Measurements from ENCODE around the gene CDT1. TPM values are rescaled to one million over a fixed set of nuclear protein-coding genes. Genes with fewer than 3 reads are reported as not detected.

The CDT1 gene
- total and polyA plus RNA-seq, 10 of the 15 experiments (the other 5 are each of a cell fraction or from before 2014, with no cell fraction given): 0.50 to 87.6 (median 8.8) TPM

- WGBS (ENCODE audit: insufficient coverage, insufficient replicate concordance, low lambda C conversion rate, missing lambda C conversion rate): 62% methylated on average over 38 of the region's 39 CpGs
- POLR2A ChIA-PET: no interaction called here
- no peaks in the 10 kb centered on the region for H3K4me1 ChIP-seq (ENCODE audit: control insufficient read depth, insufficient read depth, low read length)
- no peak overlapping the region for H3K9ac ChIP-seq (ENCODE audit: control insufficient read depth, insufficient read depth, low read length)
- H3K4me3 ChIP-seq: no peak overlapping the region
- H2AFZ ChIP-seq (ENCODE audit: control insufficient read depth, low read depth, low read length): no peak overlapping the region
- intact Hi-C loops (cut with micrococcal nuclease; ENCODE audit: unreplicated experiment) (no loop called here), in situ Hi-C loops (cut with MboI) (no loop called here)
- H3K9me3 ChIP-seq (replicated peaks; ENCODE audit: control insufficient read depth, insufficient read depth, low read length): no peaks in the 10 kb centered on the region
- no peak overlapping the region for H3K27ac ChIP-seq (ENCODE audit: control insufficient read depth, insufficient read depth)
- no TSS peak for BruUV-seq (replicated peaks)
- no peaks in the 10 kb centered on the region for H3K27me3 ChIP-seq (replicated peaks in 1 of 2; ENCODE audit: control insufficient read depth in 2 of 2, insufficient read depth in 2 of 2, low read length in 1 of 2)
- CTCF ChIA-PET: no interaction called here
- H3K4me2 ChIP-seq (ENCODE audit: control insufficient read depth, insufficient read depth): no peak overlapping the region
- no peaks in the 10 kb centered on the region for H3K79me2 ChIP-seq (ENCODE audit: control insufficient read depth, insufficient read depth, low read length)
- no peak for DNase-seq (ENCODE audit: low read depth, low spot score)
- H4K20me1 ChIP-seq (ENCODE audit: control insufficient read depth, insufficient read depth): no peaks in the 10 kb centered on the region
- peak; percentile 25; the same call in 1 of the 3 replicates for ATAC-seq
- RAD21 ChIA-PET (ENCODE audit: unreplicated experiment): no interaction called here
- FAIRE-seq: no peak
- TF ChIP-seq CTCF (IDR thresholded peaks at IDR 0.05 in 2 of 3, conservative IDR thresholded peaks at IDR 0.05 in 1 of 3; ENCODE audit: control insufficient read depth in 2 of 3, extremely low read depth in 1 of 3, insufficient read depth in 1 of 3, low read depth in 3 of 3, low read length in 3 of 3) (peak in 1 of 3 experiments; percentile 22; a peak in 1 of 6 replicates), CREB1 (IDR thresholded peaks at IDR 0.05; ENCODE audit: low read depth) (no peak)
- H3K36me3 ChIP-seq (ENCODE audit: control insufficient read depth in 2 of 2, insufficient read depth in 2 of 2, low read length in 1 of 2): no peaks in the 10 kb centered on the region; a peak in 1 of 4 replicates
- SMC1A ChIA-PET (ENCODE audit: uncharacterized antibody, unreplicated experiment): no interaction called here
These were observed 35.5 kb downstream of the CDT1 start for GRCh38 chr16:88839026-88839529.

GRCh38 chr16:88839745-88840599, 36.4 kb downstream of the CDT1 start:
- Histone ChIP-seq H3K4me2 (ENCODE audit: control insufficient read depth, insufficient read depth) (no peak overlapping the region), H3K27ac (ENCODE audit: control insufficient read depth, insufficient read depth) (no peak overlapping the region), H3K27me3 (replicated peaks in 1 of 2; ENCODE audit: control insufficient read depth in 2 of 2, insufficient read depth in 2 of 2, low read length in 1 of 2) (no peaks in the 10 kb centered on the region), H3K36me3 (ENCODE audit: control insufficient read depth in 2 of 2, insufficient read depth in 2 of 2, low read length in 1 of 2) (no peaks in the 10 kb centered on the region; a peak in 1 of 4 replicates), H3K9ac (ENCODE audit: control insufficient read depth, insufficient read depth, low read length) (no peak overlapping the region), H2AFZ (ENCODE audit: control insufficient read depth, low read depth, low read length) (no peak overlapping the region), H3K4me1 (ENCODE audit: control insufficient read depth, insufficient read depth, low read length) (no peaks in the 10 kb centered on the region), H3K4me3 (no peak overlapping the region), H3K9me3 (replicated peaks; ENCODE audit: control insufficient read depth, insufficient read depth, low read length) (no peaks in the 10 kb centered on the region), H4K20me1 (ENCODE audit: control insufficient read depth, insufficient read depth) (no peaks in the 10 kb centered on the region), H3K79me2 (ENCODE audit: control insufficient read depth, insufficient read depth, low read length) (no peaks in the 10 kb centered on the region)
- ChIA-PET CTCF (no interaction called here), RAD21 (ENCODE audit: unreplicated experiment) (no interaction called here), POLR2A (no interaction called here), SMC1A (ENCODE audit: uncharacterized antibody, unreplicated experiment) (interaction anchor here (1.1 kb wide), 1 partner anchor 18 kb away, joined by 3 read pairs; no protein-coding TSS in a partner anchor)
- BruUV-seq (replicated peaks): no TSS peak
- intact Hi-C loops (cut with micrococcal nuclease; ENCODE audit: unreplicated experiment) (no loop called here), in situ Hi-C loops (cut with MboI) (no loop called here)
- WGBS (ENCODE audit: insufficient coverage, insufficient replicate concordance, low lambda C conversion rate, missing lambda C conversion rate): 80% methylated on average over 22 of the region's 24 CpGs
- ATAC-seq: no peak
- TF ChIP-seq CHD1 (IDR thresholded peaks at IDR 0.05; ENCODE audit: low read depth, low read length) (no peak), CREB1 (IDR thresholded peaks at IDR 0.05; ENCODE audit: low read depth) (no peak), CHD2 (IDR thresholded peaks at IDR 0.05; ENCODE audit: borderline replicate concordance, low read depth, low read length) (no peak), FOS (IDR thresholded peaks at IDR 0.05; ENCODE audit: borderline replicate concordance, extremely low read depth, insufficient read length) (no peak), TCF3 (IDR thresholded peaks at IDR 0.05; ENCODE audit: borderline replicate concordance, insufficient read depth, low read depth, low read length) (no peak), TARDBP (IDR thresholded peaks at IDR 0.05; ENCODE audit: borderline replicate concordance) (no peak), NR2F1 (conservative IDR thresholded peaks at IDR 0.05) (no peak), SKIL (IDR thresholded peaks at IDR 0.05; ENCODE audit: low read depth, poor library complexity, severe bottlenecking) (no peak)
- no peak for FAIRE-seq
- no peak for DNase-seq (ENCODE audit: low read depth, low spot score)
